Epithelial cell of proximal tubule (primary cell): ENCODE results near the gene KLHL6. TPM values are rescaled to one million over a fixed set of nuclear protein-coding genes. Genes with fewer than 3 reads are reported as not detected.
"Not testable (repeated sequence)": the region's sequence is repeated elsewhere in the genome, so short reads cannot be mapped to it uniquely, and the experiment has no call there.

Experiments
- DNase-seq: peaks from one replicate; pipeline ENCODE4 v3.0.0-alpha.2; 2011; ENCODE audit warnings: low read depth
- H3K4me3 ChIP-seq: 2 replicates; pipeline ENCODE4 v1.5.1; 2011; ENCODE audit warnings: low read depth, mild to moderate bottlenecking, low read length
- total RNA-seq: library from RNA; depleted of rRNA; stranded (reverse); fragments of >200 nt; gene quantifications from 2 replicates; pipeline ENCODE4 v1.2.3, GENCODE V29; 2015
- TF ChIP-seq, protein P1 (sequence below): conservative IDR thresholded peaks from 2 replicates; pipeline ENCODE4 v1.5.1; 2012; ENCODE audit warnings: low read depth, mild to moderate bottlenecking, low read length

The KLHL6 gene
- total RNA-seq, 1 donor from 2014 or later, result not detected

DNA sequence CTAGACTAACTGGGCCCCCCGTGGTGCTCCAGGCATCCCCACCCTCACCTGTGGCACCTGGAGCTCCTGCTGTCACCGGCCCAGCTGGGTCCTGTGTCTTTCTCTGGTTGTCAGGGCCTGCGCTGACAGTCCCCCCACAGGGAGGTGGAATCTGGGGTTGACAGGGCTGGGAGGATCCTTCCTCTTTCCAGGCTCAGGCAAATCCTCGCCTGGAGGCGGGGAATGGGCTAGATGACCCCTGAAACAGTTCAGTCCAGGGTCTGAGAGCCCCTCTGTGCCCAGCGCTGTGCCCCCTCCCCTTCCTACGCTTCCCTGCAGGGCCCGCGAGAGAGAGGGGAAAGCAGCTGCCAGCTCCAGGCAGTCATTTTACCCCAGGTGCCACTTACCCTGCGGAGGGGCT is 77.0 kb downstream of the KLHL6 start:
- DNase-seq, result no peak
- TF ChIP-seq, protein P1, sequence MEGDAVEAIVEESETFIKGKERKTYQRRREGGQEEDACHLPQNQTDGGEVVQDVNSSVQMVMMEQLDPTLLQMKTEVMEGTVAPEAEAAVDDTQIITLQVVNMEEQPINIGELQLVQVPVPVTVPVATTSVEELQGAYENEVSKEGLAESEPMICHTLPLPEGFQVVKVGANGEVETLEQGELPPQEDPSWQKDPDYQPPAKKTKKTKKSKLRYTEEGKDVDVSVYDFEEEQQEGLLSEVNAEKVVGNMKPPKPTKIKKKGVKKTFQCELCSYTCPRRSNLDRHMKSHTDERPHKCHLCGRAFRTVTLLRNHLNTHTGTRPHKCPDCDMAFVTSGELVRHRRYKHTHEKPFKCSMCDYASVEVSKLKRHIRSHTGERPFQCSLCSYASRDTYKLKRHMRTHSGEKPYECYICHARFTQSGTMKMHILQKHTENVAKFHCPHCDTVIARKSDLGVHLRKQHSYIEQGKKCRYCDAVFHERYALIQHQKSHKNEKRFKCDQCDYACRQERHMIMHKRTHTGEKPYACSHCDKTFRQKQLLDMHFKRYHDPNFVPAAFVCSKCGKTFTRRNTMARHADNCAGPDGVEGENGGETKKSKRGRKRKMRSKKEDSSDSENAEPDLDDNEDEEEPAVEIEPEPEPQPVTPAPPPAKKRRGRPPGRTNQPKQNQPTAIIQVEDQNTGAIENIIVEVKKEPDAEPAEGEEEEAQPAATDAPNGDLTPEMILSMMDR, result no peak
- H3K4me3 ChIP-seq, result no peak overlapping the region

DNA sequence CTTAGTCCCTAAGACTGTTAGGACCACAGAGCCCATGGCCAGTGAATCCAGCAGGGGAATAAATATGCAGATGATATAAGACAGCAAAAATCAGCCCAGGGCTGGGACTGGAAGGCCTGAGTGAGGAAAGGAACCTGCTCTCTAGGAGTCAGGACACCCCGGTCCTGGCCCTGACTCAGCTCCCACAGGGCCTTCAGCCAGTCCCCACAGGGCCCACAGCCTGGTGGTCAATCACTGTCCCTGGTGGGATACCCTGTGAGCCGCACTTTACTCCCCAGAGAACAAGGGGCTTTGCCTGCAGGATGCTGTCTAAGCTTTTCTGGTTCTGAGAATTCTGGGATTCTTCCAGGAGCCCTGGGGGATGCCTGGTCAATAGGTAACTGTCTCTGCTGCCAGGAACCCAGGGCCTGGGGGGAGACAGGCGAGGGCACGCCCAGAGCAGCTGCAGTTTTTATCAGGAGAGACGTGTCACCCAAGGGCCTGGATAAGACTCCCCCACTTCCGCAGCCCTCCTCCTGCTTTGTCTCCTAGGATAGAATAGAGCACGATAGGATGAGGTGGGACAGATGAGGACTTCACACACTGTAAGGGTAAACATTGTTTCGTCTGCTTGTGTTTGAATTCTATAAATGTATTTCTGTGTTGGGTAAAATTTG is 77.6 kb downstream of the KLHL6 start:
- TF ChIP-seq, protein P1, result no peak
- H3K4me3 ChIP-seq, result no peak overlapping the region
- no peak for DNase-seq

DNA sequence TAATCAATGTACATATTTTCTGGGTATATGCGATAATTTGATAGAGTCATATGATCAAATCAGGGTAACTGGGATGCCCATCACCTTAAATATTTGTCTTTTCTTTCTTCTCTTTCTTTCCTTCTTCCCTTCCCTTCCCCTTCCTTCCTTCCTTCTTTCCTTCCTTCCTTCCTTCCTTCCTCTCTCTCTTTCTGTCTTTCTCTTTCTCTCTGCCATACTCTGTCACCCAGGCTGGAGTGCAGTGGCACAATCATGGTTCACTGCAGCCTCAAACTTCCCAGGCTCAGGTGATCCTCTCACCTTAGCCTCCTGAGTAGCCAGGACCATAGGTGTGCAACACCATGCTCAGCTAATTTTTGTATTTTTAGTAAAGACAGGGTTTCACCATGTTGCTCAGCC is 79.7 kb downstream of the KLHL6 start:
- H3K4me3 ChIP-seq, DNase-seq: not testable (repeated sequence)

DNA sequence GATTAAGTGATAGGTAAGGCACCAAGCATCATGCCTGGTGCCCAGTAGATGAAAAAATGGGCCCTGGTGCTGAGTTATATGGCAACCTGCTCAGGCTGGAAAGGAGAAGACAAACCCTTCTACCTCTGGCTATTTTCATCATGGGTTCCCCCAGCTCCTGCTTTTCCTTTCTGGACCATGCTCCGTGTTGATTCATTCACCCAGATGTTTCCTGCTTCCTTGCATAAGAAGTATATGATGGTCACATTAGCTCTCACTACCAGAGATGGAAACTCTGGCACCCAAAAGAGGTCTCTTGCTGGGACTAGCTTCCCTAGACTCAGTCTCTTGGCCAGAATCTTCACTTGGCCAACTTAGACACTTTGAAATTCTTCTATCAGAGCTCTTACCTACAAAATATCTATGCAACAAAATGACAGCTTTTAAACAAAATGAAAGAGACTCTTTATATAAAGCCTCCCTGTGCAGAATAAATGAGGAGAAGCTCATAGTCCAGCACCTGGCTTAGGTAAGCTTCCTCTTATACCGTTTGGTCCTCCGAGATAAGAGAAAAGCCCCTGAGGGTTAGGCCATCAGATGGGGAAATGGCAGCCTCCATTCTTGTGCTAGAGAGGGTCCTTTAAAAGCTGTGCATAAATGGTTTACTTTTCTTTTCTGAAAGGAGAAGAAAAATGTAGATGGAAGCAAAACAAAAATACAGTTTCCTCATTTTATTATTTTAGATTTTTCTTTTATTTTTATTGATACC is 80.3 kb downstream of the KLHL6 start:
- DNase-seq, result no peak
- TF ChIP-seq, protein P1, result no peak
- no peak overlapping the region for H3K4me3 ChIP-seq

DNA sequence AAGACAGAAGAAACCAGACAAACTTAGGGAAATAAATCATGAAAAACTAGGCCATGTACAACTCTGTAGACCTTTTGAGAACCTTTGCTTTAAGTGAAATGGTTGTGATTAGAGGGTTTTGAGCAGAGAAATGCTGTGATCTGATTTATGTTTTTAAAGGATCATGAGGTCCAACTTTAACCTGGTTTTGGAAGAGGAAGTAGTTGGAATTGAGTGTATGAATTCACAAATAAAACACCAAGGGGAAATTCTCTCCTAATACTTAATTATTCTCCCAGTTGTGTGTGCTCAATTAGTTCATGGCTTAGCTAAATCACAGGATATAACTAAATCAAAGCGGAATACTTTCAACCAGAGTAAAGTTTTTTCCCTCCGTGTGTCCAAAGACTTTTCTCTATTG is 81.5 kb downstream of the KLHL6 start:
- TF ChIP-seq, protein P1, result no peak
- no peak for DNase-seq
- H3K4me3 ChIP-seq, result no peak overlapping the region

DNA sequence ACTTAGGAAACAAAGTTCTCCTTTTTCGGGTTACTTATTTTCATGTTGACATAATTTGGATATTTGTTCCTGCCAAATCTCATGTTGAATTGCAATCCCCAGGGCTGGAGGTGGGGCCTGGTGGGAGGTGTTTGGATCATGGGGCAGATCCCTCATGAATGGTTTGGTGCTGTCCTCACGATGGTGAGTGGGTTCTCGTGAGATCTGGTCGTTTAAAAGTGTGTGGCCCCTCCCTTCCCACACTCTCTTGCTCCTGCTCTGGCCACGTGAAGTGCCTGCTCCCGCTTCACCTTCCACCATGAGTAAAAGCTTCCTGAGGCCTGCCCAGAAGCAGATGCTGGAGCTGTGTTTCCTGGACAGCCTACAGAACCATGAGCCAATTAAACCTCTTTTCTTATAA is 83.4 kb downstream of the KLHL6 start:
- DNase-seq, result no peak
- TF ChIP-seq, protein P1, result no peak
- H3K4me3 ChIP-seq, result no peak overlapping the region

DNA sequence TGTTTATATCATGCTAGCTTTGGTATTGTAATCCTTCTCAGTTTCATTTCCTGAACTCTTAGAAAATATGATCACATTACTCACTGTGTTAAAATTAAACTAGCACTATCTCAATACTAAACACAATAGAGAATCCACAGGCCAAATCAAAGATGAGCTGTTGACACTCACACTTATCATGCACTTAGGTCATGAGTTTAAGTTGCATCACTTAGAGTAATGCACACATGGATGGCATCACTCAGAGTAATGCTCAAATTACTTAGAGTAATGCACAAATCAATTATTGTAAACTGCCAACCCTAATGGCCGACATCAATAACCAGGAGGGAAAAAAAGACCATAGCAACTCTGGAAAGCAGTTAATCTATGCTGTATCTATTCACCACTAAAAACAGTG is 87.1 kb downstream of the KLHL6 start:
- no peak for DNase-seq
- TF ChIP-seq, protein P1, result no peak
- H3K4me3 ChIP-seq, result no peak overlapping the region
